ENCODE data around the gene HDAC9.
"Not testable (repeated sequence)": the region's sequence is repeated elsewhere in the genome, so short reads cannot be mapped to it uniquely, and the experiment has no call there.

The HDAC9 gene

DNA sequence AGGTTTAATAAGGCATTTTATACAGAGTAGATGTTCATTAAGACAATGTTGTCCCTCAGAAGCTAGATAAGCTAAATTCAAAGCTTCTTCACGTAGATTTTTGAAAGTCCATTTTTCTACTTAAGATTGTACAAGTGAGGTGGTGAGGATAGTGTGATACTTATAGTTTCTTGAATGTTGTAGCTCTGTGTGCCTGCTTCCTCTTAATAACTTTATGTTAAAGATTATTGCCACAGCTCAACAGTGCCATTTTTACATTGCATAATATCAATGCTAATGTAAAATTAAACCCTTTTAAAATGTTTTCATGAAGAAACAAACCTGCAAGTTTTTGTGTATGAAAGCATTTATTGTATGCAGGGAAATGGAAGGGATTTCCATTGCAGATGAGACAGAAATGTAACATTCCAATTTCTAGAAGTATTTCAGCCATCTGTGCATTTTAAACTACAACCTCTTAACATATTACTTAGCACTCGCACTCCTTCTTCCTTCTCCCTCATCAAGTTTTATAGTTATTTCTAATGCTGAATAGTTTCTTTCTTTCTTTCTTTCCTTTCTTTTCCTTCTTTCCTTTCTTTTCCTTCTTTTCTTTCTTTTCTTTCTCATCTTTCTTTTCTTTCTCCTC, 409.9 kb downstream of the HDAC9 start:
- DNase-seq = no peak

- DNase-seq = no peak
Measured at GRCh38 chr7:18906901-18907300, 411.4 kb downstream of the HDAC9 start.

DNA sequence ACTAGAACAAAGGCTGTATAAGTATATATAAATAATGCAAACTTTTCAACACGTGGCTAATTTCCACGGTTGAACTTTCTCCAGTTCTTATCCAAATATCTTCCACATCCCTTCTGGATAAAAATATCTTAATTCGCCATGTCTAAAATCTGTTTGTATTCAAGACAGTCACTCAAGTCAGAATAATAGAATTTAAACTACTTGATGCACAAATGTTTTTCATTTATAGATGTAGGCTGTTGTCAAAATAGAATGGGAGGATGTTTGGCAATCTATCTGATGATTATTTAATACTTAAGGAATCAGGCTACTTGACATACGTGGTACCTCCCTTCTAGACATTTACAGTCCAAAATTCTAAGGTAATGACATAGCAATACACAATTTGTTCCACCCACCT, 417.6 kb downstream of the HDAC9 start:
- no peak for DNase-seq

GRCh38 chr7:18916826-18917225, 421.3 kb downstream of the HDAC9 start:
- no peak for DNase-seq

GRCh38 chr7:18927134-18927533, 431.6 kb downstream of the HDAC9 start:
- DNase-seq = no peak

GRCh38 chr7:18936265-18936664, 440.7 kb downstream of the HDAC9 start:
- DNase-seq = no peak

- no peak for DNase-seq
Measured at GRCh38 chr7:18939771-18940592, 444.4 kb downstream of the HDAC9 start.

- DNase-seq = no peak
Measured at GRCh38 chr7:18940593-18941134, 445.1 kb downstream of the HDAC9 start.

DNA sequence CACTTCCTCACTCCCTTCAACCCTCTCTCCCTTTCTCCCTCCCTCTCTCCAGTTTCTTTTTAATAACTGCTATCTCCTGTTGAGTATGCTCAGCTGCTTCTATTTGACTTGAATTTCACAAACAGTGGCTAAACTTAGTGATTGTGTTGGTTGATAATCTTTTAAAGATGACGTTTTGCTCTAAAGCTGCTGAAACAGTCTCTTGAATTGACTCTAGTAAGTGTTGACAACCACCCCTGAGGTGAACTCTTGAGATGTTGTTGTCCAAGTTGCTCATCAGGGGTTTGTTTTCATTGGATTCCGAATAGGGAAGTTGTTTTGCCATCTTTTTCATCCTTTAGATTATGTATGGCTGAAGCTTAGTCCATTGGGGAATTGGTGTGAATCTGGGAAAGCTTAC, 445.7 kb downstream of the HDAC9 start:
- DNase-seq = no peak

DNA sequence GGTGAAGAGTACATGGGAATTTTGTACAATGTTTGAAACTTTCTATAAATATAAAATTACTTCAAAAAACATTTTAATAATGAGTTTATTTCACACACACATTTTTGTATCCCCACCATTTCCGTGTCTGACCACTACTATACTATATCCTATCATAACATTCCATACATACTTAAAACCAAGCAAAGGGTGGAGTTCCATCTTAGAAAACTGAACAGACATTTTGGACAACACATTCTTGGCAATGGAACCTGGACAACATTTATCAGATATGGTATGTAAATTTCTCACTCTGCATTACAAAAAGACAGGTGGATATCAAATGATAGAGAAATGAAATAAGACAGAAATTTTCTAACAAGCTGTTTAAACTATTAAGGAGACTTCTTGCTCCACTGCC, 453.0 kb downstream of the HDAC9 start:
- DNase-seq = no peak

- DNase-seq = no peak
Measured at GRCh38 chr7:18952846-18953245, 457.3 kb downstream of the HDAC9 start.

DNA sequence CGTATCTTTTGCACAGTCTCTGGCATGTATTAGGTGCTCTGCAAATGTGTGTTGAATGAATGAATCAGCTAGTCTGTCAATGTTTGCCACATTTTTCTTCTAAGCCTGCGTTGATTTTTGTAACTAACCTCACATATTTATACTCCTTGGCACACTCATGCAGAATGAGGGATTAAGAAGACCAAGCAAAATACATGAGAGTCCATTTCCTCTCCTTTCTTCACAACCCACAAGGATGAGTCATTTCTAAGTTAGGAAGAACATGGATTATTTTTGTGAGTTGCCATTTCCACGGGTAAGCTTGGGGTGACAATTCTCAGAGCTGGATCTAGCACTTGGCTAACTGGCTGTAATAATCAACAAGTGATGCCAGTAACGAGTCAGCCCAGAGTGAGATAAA, 463.1 kb downstream of the HDAC9 start:
- no peak for DNase-seq

- no peak for DNase-seq
Measured at GRCh38 chr7:18960725-18961124, 465.2 kb downstream of the HDAC9 start.

DNA sequence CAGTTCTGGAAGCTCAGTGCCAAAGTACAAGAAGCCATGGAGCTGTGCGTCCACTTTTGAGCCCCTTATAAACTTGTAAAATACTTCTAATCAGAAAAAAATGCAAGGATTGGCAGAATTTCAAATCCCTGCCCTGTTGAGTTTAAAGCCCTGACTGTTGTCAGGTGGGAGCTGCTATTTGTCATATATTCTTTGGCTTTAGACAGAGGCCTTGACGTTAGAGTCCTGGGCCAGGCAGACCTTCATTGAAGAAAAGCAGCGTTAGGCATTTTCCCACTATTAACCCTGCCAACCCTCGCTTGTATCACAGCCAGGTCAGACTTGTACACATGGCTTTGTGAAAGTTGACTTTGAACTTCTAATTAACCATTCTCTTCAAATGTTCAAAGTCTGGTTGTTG, 466.5 kb downstream of the HDAC9 start:
- DNase-seq = no peak

DNA sequence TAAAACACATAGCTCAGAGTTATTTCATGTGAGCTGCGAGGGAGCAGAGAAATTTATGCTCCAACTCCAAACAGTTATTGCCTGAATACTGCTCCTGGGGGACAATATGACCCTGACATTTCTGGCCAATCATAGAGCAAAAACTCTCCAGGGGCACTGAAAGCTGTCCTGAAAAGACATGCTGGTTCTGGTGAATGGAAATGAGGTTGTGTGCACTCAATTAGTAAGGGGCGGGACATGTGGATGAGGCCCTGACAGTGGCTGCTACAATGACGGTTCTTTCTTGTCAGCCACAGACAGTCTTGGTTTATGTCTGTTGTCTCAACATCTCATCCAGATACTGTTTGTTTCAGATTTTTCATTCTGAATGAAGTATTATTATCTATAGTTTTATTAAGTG, 470.1 kb downstream of the HDAC9 start:
- DNase-seq = no peak

DNA sequence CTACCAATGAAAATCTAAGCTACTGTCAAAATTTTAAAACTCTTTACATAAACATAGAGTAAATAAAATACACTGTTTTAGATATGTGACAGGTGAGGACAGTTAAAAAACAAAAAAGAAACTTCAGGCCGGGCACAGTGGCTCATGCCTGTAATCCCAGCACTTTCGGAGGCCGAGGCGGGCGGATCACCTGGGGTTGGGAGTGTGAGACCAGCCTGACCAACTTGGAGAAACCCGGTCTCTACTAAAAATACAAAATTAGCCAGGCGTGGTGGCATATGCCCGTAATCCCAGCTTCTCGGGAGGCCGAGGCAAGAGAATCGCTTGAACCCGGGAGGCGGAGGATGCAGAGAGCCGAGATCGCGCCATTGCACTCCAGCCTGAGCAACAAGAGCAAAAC, 472.2 kb downstream of the HDAC9 start:
- DNase-seq = not testable (repeated sequence)

- no peak for DNase-seq
Measured at GRCh38 chr7:18971839-18972238, 476.3 kb downstream of the HDAC9 start.

DNA sequence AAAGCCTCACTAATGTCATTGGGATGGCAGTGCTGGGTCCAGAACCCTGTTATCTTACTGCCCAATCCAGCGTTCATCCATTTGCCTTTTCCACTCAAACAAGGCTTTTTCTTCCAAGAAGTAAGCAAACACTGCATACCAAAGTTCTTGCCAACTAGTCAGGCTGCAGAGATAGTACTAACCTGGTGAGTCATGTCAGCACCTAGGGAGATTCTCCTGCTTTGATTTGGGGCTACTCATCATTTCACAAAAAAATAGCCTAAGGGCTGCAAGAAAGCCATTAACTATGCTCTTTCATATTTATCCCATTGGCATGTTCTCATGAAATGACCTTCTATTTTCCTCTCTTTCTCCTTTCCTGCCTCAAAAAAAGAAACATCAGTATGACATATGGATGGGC, 479.3 kb downstream of the HDAC9 start:
- no peak for DNase-seq

- no peak for DNase-seq
Measured at GRCh38 chr7:18975276-18975675, 479.7 kb downstream of the HDAC9 start.

DNA sequence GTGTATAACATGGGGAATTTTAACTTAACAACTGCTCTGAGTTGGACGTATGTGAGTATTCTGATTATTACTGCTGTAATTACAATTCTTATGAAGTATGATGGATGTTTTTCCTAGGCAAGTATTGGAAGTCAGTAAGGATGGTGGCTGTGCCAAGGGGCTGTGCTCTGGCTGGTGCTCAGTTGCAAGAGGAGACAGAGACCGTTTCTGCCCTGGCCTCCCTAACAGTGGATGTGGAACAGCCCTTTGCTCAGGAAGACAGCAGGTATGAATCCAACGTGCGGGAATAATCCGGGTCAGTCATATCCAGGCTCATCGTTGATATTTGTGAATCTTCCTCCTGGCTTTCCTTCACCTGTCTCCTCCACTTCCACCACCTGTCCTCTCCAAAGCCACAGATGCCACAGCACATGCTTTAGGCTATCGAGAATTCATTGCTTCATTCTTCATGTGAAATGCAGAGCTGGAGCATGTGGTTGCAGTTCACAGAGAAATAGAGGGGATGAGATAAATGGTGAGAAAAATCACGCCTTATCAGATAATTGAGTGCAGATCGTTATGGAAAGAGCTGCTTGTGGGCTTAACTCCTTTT, 480.2 kb downstream of the HDAC9 start:
- no peak for DNase-seq

GRCh38 chr7:18976715-18977471, 481.3 kb downstream of the HDAC9 start:
- DNase-seq = no peak

DNA sequence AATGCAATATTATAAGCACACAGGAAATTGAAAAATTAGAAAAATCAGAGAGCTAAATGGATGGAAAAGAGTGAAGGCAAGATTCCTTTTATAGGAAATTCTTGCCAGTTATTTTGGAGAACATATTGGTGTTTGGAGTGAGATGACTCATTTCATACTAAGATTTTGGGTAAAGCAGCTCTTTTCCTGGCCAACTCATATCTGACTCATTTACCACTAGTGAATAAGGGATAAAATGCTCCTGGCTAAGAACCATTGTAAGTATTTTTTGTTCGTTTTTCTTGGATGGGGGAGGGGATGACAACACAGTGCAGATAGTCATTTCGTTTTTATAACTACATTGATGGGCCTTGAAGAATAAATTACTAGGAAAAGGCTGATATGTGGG, 482.6 kb downstream of the HDAC9 start:
- no peak for DNase-seq

- not testable (repeated sequence) for DNase-seq
Measured at GRCh38 chr7:18990700-18991099, 495.2 kb downstream of the HDAC9 start.
